NCI-H1092 treated with DMSO at 0.1 percent for 48 hours (cell line): Measurements from ENCODE around the gene DLEU7.

Source experiments
- DNase-seq: peaks from one replicate; lab custom pipeline; 2025; lab: John Stamatoyannopoulos, UW

The DLEU7 gene

DNA sequence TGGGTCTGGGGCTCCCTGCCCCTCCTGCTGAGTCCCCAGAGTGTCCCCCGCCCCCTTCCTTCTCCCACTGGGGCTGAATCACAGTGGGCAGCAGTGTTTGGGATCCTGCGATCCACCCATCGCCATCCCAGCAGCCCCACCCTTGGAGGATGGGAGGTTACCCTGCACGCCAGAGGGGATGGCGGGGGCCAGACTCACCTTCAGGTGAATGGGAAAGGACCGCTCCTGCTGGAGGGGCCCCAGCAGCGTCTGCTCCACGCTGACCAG lies 569 bp downstream of the DLEU7 start:
- DNase-seq = no peak

DNA sequence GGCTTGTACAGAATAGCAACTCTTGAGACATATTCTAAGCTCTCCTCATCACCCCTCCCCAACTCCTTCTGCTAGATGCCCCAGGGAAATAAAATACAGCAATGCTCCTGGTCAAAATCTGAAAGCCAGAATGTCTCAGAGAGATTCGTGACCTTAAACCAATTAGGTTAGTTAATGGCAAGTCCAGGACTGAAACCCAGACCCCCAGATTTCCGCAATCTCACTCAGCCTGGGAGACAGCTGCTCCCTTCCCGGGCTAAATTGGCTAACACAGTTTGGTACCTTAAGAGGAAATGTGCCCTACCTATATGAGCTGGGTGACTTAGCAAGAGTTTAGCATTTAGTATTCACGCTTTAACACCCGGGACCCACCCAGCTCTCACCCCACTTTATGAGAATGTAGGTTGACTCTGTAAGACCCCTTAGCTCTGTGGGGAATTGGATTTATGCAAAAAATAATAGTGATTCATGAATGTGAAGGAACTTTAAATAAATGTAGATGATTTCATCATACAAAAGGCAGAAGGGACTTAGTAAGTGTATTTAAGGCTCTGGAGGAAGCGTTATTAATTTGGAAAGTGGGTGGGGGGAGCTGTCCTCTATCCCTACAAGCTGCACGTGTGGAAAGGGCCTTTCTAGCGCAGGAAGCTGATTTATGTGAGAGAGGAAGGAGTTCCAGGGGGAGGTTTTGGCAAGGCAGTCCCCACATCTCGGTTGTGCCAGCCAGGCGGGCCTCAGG lies 1.1 kb downstream of the DLEU7 start:
- DNase-seq = no peak

DNA sequence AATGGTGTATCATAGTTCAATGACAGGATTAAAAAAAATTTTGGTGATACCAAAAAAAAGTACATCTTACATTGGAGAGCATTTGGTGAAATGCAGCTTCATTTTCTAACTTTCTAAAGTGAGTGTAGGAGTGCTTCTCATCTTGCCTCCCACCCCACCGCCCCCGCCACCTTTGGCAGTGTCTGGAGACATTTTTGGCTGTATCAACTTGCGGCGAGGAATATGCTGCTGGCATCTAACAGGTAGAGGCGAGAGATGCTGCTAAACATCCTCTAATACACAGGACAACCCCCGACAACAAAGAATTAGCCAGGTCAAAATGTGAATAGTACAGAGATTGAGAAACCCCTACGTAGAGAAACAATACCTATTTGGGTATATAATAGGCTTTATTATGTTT lies 1.7 kb downstream of the DLEU7 start:
- DNase-seq = no peak

DNA sequence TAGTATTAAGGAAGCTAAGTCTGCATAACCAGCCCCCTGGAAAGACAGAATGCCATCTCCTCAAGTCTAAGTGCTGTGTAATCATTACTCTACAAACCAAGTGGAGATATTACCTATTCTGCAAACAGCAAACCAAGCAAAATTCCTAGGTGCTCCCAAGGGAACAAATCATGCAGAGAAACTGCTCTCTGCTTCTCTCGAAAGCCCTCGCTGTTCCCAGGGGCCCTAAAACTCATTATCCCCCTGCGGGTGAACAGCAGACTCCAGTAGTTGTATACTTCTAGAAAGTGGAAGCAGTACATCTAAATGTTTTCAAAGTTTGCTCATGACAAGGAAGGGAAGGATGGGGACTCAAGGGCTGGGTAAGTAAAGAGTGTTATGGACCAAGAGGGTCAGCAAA lies 3.2 kb downstream of the DLEU7 start:
- DNase-seq = no peak

DNA sequence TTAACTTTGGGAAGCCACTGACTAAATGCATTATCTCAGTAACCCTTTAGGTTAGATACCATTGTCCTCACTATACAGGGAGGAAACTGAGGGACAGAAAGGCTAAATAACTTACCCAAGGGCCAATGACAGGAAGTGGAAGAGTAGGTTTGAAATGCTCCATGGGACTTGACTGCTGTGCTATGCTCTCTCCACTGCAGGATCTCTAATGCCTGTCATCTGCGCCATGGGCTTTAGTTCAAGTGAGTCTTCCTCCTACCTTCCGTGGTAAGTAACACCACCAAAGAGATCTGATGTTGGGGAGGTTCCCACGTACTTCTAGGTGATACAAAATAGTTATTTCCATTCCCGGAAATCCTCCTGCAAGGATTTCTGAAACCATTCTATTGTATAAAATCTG lies 3.7 kb downstream of the DLEU7 start:
- no peak for DNase-seq

DNA sequence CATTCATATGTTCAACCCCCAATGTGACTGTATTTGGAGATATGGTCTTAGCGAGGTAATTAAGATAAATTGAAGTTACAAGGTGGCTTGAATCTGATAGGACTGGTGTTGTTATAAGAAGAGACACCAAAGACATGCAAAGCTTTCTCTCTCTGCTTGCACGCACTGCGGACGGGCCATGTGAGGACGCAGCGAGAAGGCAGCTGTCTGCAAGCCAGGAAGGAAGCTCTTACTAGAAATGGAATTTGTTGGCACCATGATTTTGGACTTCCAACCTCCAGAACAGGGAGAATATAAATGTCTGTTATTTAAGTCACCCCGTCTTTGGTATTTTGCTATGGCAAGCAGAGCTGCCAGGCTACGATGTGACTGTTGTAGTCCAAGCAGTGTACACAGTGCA lies 4.8 kb downstream of the DLEU7 start:
- DNase-seq = no peak

DNA sequence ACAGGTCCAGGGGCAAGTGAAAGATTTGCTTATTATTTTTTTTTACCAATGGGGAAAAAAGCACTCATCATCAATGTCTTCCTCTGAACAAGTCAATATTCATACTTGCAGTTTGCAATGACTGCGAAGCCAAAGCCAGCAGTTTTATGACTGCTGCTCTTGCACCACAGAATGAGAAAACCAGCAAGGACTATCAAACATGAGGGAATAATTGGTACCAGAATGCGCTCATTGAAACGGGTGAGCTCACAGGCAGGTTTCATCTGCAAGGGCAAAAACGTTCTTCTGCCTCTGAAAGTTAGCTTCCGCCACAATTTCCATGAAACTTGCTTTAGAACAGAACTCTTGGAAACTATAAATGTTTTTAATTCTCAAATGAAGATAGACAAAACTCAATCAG lies 5.5 kb downstream of the DLEU7 start:
- DNase-seq = no peak

DNA sequence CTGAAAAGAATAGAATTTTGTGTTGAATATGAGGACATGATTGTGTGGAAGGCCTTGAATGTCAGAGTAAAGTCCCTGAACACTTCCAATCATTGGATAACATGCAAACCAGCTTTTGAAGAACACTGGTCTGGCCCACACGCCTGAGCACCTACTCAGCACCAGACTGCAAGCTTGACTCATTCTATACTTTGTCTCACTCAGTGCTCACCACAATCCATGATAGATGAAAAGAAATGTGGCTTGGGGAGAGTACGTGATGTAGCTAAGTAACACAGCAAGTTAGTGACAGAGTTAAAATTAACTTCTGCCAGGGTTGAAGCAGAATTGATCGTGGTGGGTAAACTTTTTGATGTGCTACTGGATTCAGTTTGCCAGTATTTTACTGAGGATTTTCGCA lies 12.0 kb downstream of the DLEU7 start:
- DNase-seq = no peak

DNA sequence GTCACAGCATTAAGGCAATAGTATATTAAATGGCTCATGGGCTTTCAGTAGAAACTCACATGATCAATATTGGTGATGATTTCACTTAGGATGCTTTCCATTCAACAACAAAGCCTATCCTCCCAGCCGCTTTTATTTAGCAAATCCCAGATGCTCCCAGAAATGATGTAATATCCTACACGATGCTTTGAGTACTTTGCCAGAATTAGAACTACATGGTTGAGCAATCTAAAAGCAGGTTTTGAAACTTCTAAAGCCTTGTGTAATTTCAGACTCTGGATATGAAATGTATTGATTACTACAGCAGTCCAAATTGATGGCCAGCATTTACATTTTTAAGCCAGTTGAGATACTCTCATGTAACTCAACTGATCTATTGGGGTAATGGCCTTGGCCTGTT lies 13.6 kb downstream of the DLEU7 start:
- no peak for DNase-seq

DNA sequence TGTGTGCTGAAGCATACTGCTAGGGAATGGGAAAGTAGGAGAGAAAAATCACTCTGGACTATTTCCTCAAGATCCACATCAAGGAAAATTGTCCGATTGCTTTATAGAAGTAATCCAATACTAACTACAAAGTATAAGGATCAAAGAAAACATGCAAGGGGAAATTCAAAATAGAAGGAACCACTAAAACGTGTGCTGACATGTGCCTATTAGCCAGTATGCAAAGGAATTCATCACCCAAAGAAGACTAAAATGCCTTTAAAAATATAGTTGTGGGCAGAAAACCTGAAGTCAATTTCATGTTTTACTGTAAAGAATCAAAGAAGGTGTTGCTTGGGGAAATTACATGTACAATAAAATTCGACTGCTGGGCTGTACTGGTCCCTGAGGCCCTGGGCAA lies 14.3 kb downstream of the DLEU7 start:
- no peak for DNase-seq

DNA sequence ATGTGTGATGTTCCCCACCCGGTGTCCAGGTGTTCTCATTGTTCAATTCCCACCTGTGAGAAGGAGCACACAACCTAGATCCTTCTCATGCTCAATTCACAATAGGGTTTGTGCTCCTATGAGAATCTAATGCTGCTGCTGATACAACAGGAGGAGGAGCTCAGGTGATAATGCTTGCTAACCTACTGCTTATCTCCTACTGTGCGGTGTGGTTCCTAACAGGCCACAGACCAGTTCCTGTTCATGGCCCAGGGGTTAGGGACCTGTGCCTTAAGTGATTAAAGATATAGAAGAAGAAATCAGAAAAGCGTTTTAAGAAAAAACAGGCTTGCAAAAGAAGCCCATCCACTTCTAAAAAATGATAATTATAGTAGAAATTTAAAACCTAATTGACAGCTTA lies 17.5 kb downstream of the DLEU7 start:
- no peak for DNase-seq

DNA sequence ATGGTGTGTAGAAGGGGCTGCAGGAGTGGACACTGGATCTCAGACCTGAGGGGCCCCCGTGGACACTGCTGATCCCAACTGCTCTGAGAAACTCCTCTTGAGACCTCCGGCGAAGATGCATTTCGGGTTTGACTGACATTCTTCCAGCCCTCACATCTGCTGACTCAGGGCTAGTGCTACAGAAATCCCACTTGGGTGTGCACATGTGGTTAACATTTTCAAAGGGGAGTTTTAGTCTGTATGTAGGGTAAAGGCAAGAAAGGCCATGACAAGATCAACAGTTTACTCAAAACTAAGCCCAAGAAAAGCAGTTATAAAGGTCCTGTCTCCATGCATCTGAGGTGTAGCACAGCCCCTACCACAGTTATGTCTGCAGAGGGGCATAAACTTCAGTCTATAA lies 31.2 kb downstream of the DLEU7 start:
- DNase-seq = no peak

DNA sequence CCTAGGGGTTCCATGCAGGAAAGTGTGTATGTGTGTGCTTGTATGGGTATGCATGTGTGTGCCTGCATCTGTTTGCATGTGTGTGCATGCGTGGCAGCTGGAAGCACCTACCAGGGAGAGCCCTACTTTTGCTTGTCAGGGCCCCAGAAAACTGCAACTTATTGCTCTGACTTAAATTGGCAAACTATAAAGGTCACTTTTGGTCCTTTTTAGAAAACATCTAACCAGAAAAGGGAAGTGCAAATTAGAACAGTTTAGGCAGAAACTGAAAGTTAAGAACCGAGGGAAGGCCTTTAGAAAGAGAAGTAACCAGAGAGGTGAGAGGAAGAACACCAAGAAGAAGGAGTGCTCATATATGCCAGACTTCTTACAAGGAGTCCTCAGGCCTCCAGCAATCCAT lies 32.5 kb downstream of the DLEU7 start:
- DNase-seq = no peak

DNA sequence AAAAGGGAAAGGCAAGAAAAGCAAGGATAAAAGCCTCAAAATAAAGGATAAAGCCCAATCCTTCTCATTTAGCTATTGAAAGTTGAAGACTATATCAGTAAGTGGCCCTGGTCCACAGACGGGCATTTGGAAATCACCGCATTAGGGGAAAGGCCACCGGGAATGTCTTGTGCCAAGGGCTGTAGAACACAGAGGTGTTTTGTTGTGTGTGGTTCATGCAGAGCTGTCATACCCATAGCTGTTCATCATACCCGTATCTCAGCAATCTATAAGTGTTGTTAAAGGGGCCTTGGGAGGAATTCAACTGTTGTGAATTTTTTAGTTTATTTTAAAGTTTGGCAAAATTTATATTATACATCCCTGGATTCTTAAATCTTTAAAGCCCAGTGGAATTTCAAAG lies 33.0 kb downstream of the DLEU7 start:
- no peak for DNase-seq

DNA sequence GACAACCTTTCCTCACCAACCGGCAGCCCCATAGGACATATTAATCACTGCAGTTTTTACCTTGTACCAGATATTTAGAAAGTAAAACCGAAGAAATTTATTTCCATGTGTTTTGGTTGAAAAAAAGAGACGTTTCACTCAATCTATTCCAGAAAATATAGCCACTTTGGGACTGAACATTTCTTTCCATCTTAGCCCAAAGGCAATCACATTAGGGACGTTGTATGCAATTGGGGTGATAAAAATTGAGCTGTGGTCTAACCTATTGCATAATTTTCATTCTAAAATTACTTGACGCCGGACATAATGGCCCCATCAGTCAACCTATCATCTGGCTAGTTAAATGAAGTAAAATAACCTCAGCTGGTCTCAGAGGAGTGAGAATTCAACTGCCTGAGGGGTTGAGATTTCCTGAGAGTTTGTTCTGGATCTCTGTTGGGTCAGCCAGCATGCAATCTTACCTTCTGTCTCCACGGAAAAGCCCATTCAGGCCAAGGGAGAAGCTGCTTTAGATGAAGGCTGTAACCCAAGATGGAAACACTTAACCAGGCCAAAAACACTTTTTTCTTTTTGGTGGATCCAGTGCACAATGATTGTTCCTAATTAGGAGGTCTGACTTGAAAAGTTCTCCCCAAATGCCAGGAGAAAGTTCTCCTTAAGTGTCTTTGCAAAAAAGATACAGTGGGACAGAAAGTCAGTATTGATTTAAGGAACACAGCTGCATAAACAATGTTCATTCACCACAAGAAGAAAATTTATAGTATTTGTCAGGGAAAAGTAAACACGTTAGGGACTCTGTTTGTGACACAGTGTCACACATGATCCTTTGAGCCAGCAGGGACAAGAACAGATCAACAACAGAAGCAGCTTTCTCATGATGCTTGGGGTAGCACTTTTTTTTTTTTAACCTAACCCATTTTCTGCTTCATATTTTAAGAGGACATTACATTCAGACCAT lies 34.1 kb downstream of the DLEU7 start:
- DNase-seq = peak; percentile 20

DNA sequence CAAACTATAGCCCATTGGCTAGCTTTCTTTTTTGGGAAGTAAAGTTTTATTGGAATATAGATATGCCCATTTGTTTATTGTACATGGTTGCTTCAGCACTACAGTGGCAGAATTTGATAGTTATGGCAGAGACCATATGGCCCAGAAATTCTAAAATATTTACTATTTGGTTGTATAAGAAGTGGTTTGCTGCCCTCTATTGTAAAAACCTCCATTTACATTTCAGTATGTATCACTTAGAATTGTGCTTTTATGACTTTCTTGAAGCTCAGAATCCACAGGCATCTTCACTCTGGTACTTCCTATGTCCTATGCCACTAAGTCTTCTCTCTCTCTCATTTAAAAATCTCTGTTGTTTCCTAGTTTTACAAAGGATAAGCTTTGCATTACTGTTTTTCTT lies 37.7 kb downstream of the DLEU7 start:
- no peak for DNase-seq

DNA sequence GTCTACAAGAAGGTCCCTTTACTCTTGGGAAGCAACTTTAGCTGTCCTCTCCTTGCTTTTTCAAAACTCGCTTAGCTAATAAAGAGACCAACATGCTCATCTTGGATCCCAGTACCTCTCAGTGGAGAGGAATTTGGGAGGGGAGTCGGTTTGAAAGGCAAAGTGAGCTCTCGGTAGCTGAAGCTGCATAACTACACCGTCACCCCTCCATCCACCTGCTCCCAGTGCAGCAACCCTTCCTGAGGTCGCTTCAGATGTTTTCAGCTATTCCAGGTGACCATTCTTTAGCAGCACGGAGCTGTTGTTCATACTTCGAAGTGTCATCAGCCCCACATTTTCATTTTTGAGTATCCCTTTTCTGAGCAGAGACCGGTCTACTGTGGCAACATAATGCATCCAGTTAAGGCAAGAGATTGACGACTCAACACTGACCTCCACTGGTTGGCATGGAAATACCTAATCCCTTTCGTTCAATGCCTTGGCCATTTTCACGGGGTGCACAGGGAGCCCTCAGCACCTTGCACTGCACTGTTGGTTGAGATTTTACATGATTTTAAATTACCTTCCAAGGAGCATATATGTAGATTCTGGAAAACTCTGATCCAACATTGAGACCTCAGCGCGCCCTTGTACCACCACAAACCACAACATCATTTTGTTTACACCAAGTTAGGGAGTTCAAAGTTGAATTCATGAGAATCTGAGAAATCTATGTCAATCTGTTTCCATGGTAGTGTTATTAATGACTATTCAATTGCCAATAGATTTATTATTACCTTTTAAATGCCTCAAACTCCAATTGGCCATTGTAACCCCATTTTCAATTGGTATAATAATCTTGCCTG lies 42.2 kb downstream of the DLEU7 start:
- peak; percentile 34 for DNase-seq

DNA sequence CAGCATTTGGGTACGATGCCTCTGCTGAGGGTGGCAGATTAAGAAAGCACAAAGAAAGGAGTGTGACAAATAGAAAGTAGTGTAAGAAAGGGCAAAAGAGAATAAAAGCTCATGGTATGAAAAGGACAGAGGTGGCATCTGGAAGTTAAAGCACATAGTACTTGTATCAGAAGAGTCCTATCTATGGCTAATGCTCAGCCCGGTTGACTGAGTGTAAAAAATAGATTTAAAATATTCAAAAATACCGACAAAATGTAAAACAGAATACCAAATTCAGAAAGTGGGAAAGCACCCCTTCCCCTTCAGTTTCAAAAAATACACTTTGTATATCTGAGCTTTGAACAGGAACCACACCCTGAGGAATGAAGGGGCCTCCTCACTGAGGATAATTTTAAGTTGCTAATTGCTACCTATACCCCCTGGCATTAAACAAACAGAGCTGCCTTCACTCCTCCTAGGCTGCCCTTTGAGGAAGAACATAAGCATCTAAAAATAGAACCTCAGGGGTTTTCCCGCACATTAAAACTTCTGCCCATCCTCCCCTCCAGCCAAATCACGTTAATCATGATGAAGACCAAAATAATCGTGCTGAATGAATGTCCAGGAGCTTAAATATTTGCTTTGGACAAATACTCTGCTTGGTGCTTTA lies 43.3 kb downstream of the DLEU7 start:
- DNase-seq = no peak

DNA sequence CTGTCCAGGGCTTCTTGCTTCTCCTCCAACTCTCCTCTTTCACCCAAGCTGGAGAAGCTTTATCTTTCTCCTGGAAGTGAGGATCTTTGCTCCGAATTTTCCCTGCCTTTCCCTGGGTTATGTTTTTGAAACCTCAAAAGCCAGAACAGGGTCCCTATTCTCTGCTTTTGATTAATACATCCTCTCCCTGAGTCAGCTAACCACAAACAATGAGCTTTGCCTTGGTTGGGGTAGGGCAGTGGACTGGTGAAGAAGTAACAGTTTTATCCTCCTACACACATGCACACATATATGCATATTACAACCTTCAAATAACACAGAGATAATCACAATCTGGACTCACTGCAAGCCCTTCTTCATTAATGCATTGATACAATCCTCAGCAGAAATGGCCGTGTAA lies 44.6 kb downstream of the DLEU7 start:
- no peak for DNase-seq

DNA sequence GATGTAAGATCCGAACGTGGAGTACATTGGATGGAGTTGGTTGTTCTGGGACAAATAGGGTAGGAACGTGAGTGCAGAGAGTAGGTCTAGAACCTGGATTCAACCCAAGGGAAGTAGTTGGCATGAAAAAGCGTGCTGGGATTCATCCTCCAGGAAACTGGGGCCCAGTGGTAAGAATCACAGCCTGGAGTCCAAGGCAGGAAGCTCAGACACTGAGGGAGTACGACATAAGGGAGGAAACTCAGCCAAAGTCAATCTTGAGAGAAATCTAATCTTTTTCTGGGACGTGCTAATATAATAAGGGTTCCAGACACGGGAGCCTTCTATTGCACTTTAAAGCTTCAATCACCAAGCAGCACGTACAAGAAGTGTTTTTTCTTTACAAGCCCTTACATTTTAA lies 46.4 kb downstream of the DLEU7 start:
- DNase-seq = no peak

DNA sequence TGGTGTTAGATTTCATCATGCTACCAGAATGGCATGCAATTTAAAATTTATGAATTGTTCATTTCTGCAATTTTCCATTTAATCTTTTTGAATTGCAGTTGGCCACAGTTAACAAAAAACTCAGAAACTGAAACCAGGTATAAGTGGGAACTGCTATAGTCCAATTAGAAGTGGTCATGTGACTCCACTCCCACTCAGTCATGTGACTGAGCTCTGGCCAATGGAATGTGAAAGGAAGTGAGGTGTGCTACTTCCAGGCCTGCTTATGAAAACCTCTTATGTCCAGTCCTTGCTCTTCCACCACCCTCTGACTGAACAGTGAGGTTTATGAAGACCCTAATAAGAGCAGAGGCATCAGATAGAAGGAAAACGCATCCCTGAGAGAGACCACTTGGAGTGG lies 47.0 kb downstream of the DLEU7 start:
- DNase-seq = no peak

DNA sequence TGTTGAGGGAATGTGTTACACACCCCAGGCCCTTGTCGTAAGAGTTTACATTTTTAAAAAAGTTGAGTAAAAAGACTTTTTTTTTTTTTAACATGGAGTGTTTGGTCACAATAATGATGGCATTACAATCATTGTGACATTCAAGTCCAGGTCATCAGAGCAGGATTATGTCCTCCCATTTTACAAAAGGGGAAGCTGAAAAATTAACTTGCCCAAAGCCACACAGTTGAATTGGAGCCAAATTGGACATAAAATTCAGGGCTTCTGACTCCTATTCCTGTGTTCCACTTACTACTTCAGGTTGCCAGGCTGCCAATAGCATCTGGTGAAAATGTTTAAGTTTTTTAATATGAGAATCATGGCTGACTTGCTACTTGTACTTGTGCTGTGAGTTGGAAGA lies 49.3 kb downstream of the DLEU7 start:
- DNase-seq = no peak
